Esophagus mucosa (tissue), 1 donor: ENCODE data around the gene PTPN20. TPM values are rescaled to one million over a fixed set of nuclear protein-coding genes. Genes with fewer than 3 reads are reported as not detected.

ENCODE experiments used
- ATAC-seq: fragments of 200-7000 bp; cut with Tn5 transposase; one replicate; pipeline ENCODE4 v1.9.1; 2020
- total RNA-seq: library from RNA; stranded (reverse); gene quantifications from one replicate; pipeline ENCODE4 v1.2.4, GENCODE V29; 2023
- donor health status: DM: yes; HTN: yes; CAD: no.

Gene PTPN20
- total RNA-seq, 1 donor from 2014 or later, result 1.8 TPM

- no peak for ATAC-seq
Measured at GRCh38 chr10:47049056-47049851, 138.0 kb downstream of the PTPN20 start.

DNA sequence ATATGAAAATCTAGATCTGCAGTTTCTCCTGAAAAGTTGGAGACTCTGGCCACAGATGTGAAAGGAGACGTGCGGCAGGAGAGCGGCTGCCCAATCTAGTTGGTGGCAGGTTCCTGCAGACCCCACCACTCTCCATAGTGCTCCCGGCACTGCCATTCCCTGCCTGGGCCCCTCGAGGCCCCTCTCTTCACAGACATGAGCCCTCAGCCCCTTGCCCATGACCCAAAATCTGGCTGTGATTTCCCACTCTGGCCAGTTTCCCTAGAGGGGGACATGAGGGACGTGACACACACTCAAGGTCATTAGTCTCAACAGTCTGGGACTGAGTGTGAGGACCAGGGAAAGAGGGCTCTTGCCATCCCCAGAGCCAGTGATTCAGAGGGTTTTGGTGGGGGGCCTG lies 138.7 kb downstream of the PTPN20 start:
- ATAC-seq, result no peak

DNA sequence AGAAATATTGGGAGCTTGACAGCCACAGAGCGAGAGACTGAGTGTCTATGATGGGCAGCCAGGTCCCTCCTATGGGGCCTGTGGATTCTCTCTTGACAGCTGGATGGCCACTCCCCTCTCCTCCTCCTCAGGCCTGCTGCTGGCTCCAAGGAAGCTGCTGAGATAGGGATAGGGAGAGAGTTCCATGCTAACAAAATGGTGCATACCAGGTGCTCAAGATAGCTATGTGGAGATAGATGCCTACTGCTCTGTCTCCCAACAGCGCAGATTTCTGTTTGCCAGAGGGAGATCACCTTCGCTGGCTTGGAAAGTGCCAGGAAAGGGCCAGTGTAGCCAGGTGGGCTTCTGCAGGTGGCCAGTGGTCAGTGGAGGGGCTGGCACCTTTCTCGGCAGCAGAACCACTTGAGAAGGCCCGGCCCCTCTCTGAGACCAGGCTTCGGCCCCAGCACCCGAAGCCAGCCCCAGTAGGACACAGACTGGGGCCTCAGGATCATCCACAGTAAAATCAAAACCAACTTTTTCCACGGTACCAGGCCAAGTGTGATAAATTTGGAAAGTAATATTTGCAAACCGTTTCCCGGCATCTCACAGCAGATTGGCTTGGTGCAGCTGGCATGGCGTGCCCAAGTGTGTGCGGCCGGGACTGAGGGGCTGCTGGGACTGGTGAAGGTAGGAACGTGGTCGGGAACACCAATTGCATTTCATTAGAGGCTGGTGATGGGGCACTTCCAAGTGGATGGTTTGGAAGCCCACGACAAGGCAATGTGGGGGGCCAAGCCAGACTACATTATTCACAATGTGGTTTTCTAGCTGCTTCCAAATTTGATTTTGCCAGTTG lies 139.6 kb downstream of the PTPN20 start:
- ATAC-seq, result no peak

GRCh38 chr10:47051741-47052238 lies 140.6 kb downstream of the PTPN20 start:
- ATAC-seq, result no peak
